Panc1 (cell line): ENCODE results near the gene MPZL1. TPM values are rescaled to one million over a fixed set of nuclear protein-coding genes. Genes with fewer than 3 reads are reported as not detected.
"Not testable (repeated sequence)": the region's sequence is repeated elsewhere in the genome, so short reads cannot be mapped to it uniquely, and the experiment has no call there.

ENCODE experiments used
- ATAC-seq: fragments of 200-7000 bp; cut with Tn5 transposase; 2 replicates; pipeline ENCODE4 v1.9.1; 2020; ENCODE audit warnings: mild to moderate bottlenecking, moderate library complexity
- BruUV-seq: library from RNA; stranded (reverse); fragments of 400-500 nt; replicated peaks from 2 replicates; lab custom pipeline; 2021; lab: Mats Ljungman, UMichigan
- CTCF ChIA-PET: fragments of 300-600 bp; sonication (Branson Sonifier 250); formaldehyde crosslinking; loops from one replicate; lab custom pipeline; 2022; ENCODE audit warnings: antibody characterized with exemption; lab: Charles Lee
- POLR2A ChIA-PET: fragments of 300-600 bp; sonication (Branson Sonifier 250); formaldehyde crosslinking; loops from one replicate; lab custom pipeline; 2022; ENCODE audit warnings: antibody characterized with exemption; lab: Charles Lee
- DNase-seq: peaks from one replicate; pipeline ENCODE4 v3.0.0-alpha.2; 2010; ENCODE audit warnings: low read depth, low spot score
- H3K27ac ChIP-seq: 2 replicates; pipeline ENCODE4 v1.5.1; 2011; ENCODE audit warnings: mild to moderate bottlenecking, low read length, inconsistent platforms
- H3K27me3 ChIP-seq: fragments of 200-500 bp; sonication (Bioruptor generic); 2 replicates; pipeline ENCODE4 v1.6.0; 2014; ENCODE audit warnings: low read length, inconsistent platforms; ENCODE audit not compliant: control insufficient read depth, insufficient read depth
- H3K36me3 ChIP-seq: fragments of 200-500 bp; sonication (Bioruptor generic); 2 replicates; pipeline ENCODE4 v1.5.1; 2014; ENCODE audit warnings: inconsistent platforms, mild to moderate bottlenecking, low read length, moderate library complexity; ENCODE audit not compliant: control insufficient read depth, insufficient read depth
- H3K4me1 ChIP-seq: 2 replicates; pipeline ENCODE4 v1.5.1; 2011; ENCODE audit warnings: inconsistent platforms, mild to moderate bottlenecking, low read length, moderate library complexity; ENCODE audit not compliant: control insufficient read depth, insufficient read depth
- H3K4me3 ChIP-seq, 2 experiments: 2 replicates each; pipeline ENCODE4 v1.5.1; 2011 to 2012; ENCODE audit warnings: low read depth in 2 of 2, low read length in 2 of 2, mild to moderate bottlenecking in 2 of 2, inconsistent platforms in 1 of 2, moderate library complexity in 1 of 2
- H3K9me3 ChIP-seq: fragments of 200-500 bp; sonication (Bioruptor generic); 2 replicates; pipeline ENCODE4 v1.5.1; 2014; ENCODE audit warnings: low read depth, mild to moderate bottlenecking, inconsistent platforms, low read length, moderate library complexity; ENCODE audit not compliant: control insufficient read depth, insufficient read depth
- CTCF ChIP-seq: fragments of 450-650 bp; IDR thresholded peaks from 2 replicates; pipeline ENCODE4 v1.5.1; 2017; ENCODE audit warnings: mild to moderate bottlenecking
- POLR2AphosphoS5 ChIP-seq: IDR thresholded peaks from 2 replicates; pipeline ENCODE4 v1.6.1; 2012; ENCODE audit warnings: mild to moderate bottlenecking, low read depth, low read length, moderate library complexity
- TCF7L2 ChIP-seq: IDR thresholded peaks from 2 replicates; pipeline ENCODE4 v1.6.1; 2011; ENCODE audit warnings: mild to moderate bottlenecking, low read depth, low read length, inconsistent platforms
- in situ Hi-C: cut with HindIII; loops from 2 replicates; pipeline ENCODE4 v1.10.0; 2016; ENCODE audit warnings: low sequenced_read_pairs, low pct_unique_long_range_greater_than_20kb
- intact Hi-C: fragments of 100-400 bp; cut with micrococcal nuclease; formaldehyde crosslinking; loops from one replicate; pipeline ENCODE4 v1.10.0; 2022; ENCODE audit not compliant: unreplicated experiment
- total RNA-seq: library from RNA; stranded (reverse); gene quantifications from one replicate; pipeline ENCODE4 v1.2.1, GENCODE V29; 2021; ENCODE audit not compliant: unreplicated experiment

MPZL1 gene
- total RNA-seq, 1 experiment from 2014 or later: 72.0 TPM

GRCh38 chr1:167803358-167804207, 81.8 kb downstream of the MPZL1 start:
- Histone ChIP-seq H3K27ac (no peak overlapping the region), H3K36me3 (no peaks in the 10 kb centered on the region), H3K27me3 (no peaks in the 10 kb centered on the region), H3K4me1 (no peaks in the 10 kb centered on the region), H3K4me3 (peak overlapping the region in 1 of 2 experiments; percentile 39; a peak in 2 of 4 replicates), H3K9me3 (no peaks in the 10 kb centered on the region)
- ChIA-PET POLR2A (no interaction called here), CTCF (interaction anchor here (0.6 to 0.7 kb wide), 3 partner anchors 23 to 87 kb away, joined by 3 to 14 read pairs (median 3); no protein-coding TSS in a partner anchor)
- ATAC-seq: peak; percentile 99
- in situ Hi-C loops (no loop called here), intact Hi-C loops (loop anchor here (2.0 kb wide), 1 partner anchor 83 kb away; the partner anchor contains the start of gene MPZL1)
- DNase-seq: peak; percentile 64
- BruUV-seq: no TSS peak
- TF ChIP-seq CTCF (peak; percentile 96), POLR2AphosphoS5 (no peak)

- H3K36me3 ChIP-seq: no peaks in the 10 kb centered on the region
- H3K4me1 ChIP-seq: no peaks in the 10 kb centered on the region
- H3K9me3 ChIP-seq: no peaks in the 10 kb centered on the region
- H3K27me3 ChIP-seq: no peaks in the 10 kb centered on the region
- no peak overlapping the region for H3K4me3 ChIP-seq
- ChIA-PET CTCF (no interaction called here), POLR2A (no interaction called here)
- intact Hi-C loops: no loop called here
- ATAC-seq: no peak
- no peak for DNase-seq
- no peak for TF ChIP-seq TCF7L2
- TF ChIP-seq CTCF: no peak
- BruUV-seq: no TSS peak
- in situ Hi-C loops: no loop called here
- no peak overlapping the region for H3K27ac ChIP-seq
Measured at GRCh38 chr1:167805041-167805556, 83.3 kb downstream of the MPZL1 start.

- in situ Hi-C loops, BruUV-seq, H3K9me3 ChIP-seq, ATAC-seq, H3K36me3 ChIP-seq, H3K27me3 ChIP-seq, POLR2A ChIA-PET, H3K4me1 ChIP-seq, intact Hi-C loops, DNase-seq, H3K4me3 ChIP-seq, H3K27ac ChIP-seq: not testable (repeated sequence)
- CTCF ChIA-PET: interaction anchor here (0.7 kb wide), 1 partner anchor 165 kb away, joined by 4 read pairs; no protein-coding TSS in a partner anchor
Measured at GRCh38 chr1:167806235-167806634, 84.5 kb downstream of the MPZL1 start.

GRCh38 chr1:167806676-167807075, 84.9 kb downstream of the MPZL1 start:
- CTCF ChIA-PET, H3K27ac ChIP-seq, POLR2A ChIA-PET, H3K4me1 ChIP-seq, H3K9me3 ChIP-seq, ATAC-seq, in situ Hi-C loops, H3K4me3 ChIP-seq, BruUV-seq, H3K27me3 ChIP-seq, H3K36me3 ChIP-seq, intact Hi-C loops, DNase-seq: not testable (repeated sequence)
